Spleen (tissue), 11 donors: ENCODE data around the gene SLC7A5. TPM values are rescaled to one million over a fixed set of nuclear protein-coding genes. Genes with fewer than 3 reads are reported as not detected.

ENCODE experiments used
- DNase-seq: peaks from one replicate; pipeline ENCODE4 v3.0.0-alpha.2; 2020
- H3K27ac ChIP-seq, 8 donors: fragments of 200-600 bp; sonication (generic) in 7 of 8; 1 replicate in 4 of 8; 2 replicates in 4 of 8; pipeline versions ENCODE4 v1.5.0 to v1.8.0; 2016 to 2021; ENCODE audit warnings: inconsistent platforms in 4 of 8, mild to moderate bottlenecking in 4 of 8, moderate library complexity in 1 of 8
- H3K27me3 ChIP-seq, 7 donors: fragments of 200-600 bp; sonication (generic) in 6 of 7; replicated peaks in 1 of 7; 1 replicate in 4 of 7; 2 replicates in 3 of 7; pipeline versions ENCODE4 v1.5.0 to v1.8.0; 2016 to 2021; ENCODE audit warnings: inconsistent platforms in 3 of 7, mild to moderate bottlenecking in 1 of 7
- H3K36me3 ChIP-seq, 6 donors: fragments of 200-600 bp; sonication (generic) in 5 of 6; 1 replicate in 4 of 6; 2 replicates in 2 of 6; pipeline versions ENCODE4 v1.5.0 to v1.8.0; 2016 to 2021; ENCODE audit warnings: inconsistent platforms in 2 of 6
- H3K4me1 ChIP-seq, 6 donors: fragments of 200-600 bp; sonication (generic) in 5 of 6; 1 replicate in 3 of 6; 2 replicates in 3 of 6; pipeline versions ENCODE4 v1.5.0 to v1.8.0; 2016 to 2021; ENCODE audit warnings: inconsistent platforms in 3 of 6
- H3K4me3 ChIP-seq, 8 donors: fragments of 200-600 bp; sonication (generic) in 7 of 8; 1 replicate in 4 of 8; 2 replicates in 4 of 8; pipeline versions ENCODE4 v1.5.0 to v1.8.0; 2016 to 2021; ENCODE audit warnings: inconsistent platforms in 4 of 8, mild to moderate bottlenecking in 4 of 8, moderate library complexity in 2 of 8
- H3K9me3 ChIP-seq, 8 donors: fragments of 200-600 bp; sonication (generic) in 7 of 8; 1 replicate in 4 of 8; 2 replicates in 4 of 8; pipeline versions ENCODE4 v1.5.0 to v1.8.0; 2016 to 2021; ENCODE audit warnings: inconsistent platforms in 4 of 8
- POLR2A ChIP-seq, 3 donors: fragments of 450-650 bp; IDR thresholded peaks; one replicate each; pipeline ENCODE4 v1.5.1; 2017; ENCODE audit warnings: antibody characterized with exemption in 3 of 3, mild to moderate bottlenecking in 1 of 3
- POLR2AphosphoS5 ChIP-seq, 3 donors: sonication (generic); formaldehyde crosslinking; IDR thresholded peaks; one replicate each; pipeline ENCODE4 v1.5.1; 2017; ENCODE audit warnings: antibody characterized with exemption in 3 of 3
- WGBS, 5 donors: extraction: QIAGEN DNeasy Blood & Tissue Kit in 3 of 5; methylation state at CpG; one replicate each; pipeline versions ENCODE4 v1.1.5 to v1.1.7; 2013 to 2018; 5-methylcytosine and 5-hydroxymethylcytosine counted together
- intact Hi-C: fragments of 100-400 bp; cut with DNase I; formaldehyde crosslinking; loops from one replicate; pipeline ENCODE4 v1.15.0; 2023; ENCODE audit warnings: low total_unique reads
- polyA plus RNA-seq, 3 donors: library from polyadenylated mRNA; stranded (reverse); fragments of 200-250 nt; gene quantifications; one replicate each; pipeline ENCODE4 v1.2.1, GENCODE V29; 2013
- total RNA-seq, 7 donors: library from RNA; depleted of rRNA in 3 of 7; stranded (reverse); fragments of >200 nt in 3 of 7; fragmentation: NEBNext Ultra II Directional in 4 of 7; extraction: Animal tissue kit (Norgen Biotek cat#: 25700) in 4 of 7; gene quantifications; one replicate each; pipeline versions ENCODE4 v1.1.0 to v1.2.1, GENCODE V29; 2016 to 2021
- TF ChIP-seq, protein P1 (sequence below), 11 experiments: fragments of 200-600 bp in 7 of 11; fragments of 450-650 bp in 4 of 11; sonication (generic) in 4 of 11; IDR thresholded peaks in 8 of 11; conservative IDR thresholded peaks in 3 of 11; 1 replicate in 7 of 11; 2 replicates in 4 of 11; pipeline versions ENCODE4 v1.4.0 to v1.8.0; 2016 to 2021; ENCODE audit warnings: antibody characterized with exemption in 11 of 11, inconsistent platforms in 4 of 11, mild to moderate bottlenecking in 1 of 11
- donor health status: healthy with polysubstance abuse.
- donor health status: DM: no; HTN: no; CAD: no; lungs with moderate emphysema.
- donor health status: DM: no; HTN: no; CAD: no.
- donor health status: Bipolar disorder and iron deficiency.
- donor health status: healthy.
- donor health status: DM: no; HTN: no; CAD: no.
- donor health status: DM: yes; HTN: yes; CAD: no.

SLC7A5 gene
- total and polyA plus RNA-seq, 10 donors = 2.5 to 30.6 (median 17.0) TPM

DNA sequence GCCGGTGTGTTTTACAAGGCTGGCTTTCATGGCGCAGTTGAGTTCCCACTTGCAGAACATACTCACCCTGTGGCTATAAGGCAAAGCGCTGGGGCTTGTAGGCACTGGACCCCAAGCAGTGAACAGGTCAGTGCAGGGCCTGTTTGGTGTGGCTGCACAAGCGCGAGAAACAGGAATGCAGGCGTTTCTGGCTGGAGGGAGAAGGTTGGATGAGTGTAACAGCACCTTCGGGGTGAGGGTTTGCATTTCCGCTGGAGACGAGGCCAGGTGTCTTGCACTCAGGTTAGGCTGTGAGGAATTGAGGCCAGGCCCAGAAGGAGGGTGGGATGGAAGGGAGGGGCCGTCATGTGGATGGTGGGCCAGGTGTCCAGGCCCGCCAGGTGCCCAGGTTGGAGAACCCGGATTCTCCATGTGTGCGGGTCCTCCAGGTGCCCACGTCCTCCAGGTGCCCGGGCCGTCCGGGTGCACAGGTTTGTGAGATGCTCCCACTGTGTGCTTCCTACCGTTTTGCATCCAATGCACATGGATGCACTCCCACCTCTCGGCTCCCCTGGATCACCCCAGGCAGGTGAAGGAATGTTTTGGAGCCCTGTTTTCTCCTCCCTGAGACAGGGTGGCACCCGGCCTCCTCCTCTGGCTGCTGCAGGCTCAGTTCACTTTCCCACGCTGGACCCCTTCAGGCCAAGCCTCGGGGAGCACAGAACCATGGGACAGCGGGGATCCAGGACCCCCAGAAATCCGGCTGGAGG is 46.0 kb downstream of the SLC7A5 start:
- Histone ChIP-seq H3K27me3 (peaks cover 0 to 19% (median 0%) of the 10 kb centered on the region in 7 donors), H3K4me3 (no peak overlapping the region), H3K36me3 (no peaks in the 10 kb centered on the region), H3K27ac (no peak overlapping the region), H3K9me3 (peaks cover 0 to 6% (median 4%) of the 10 kb centered on the region in 8 donors), H3K4me1 (peaks cover 0 to 5% (median 0%) of the 10 kb centered on the region in 6 donors)
- intact Hi-C loops = no loop called here
- no peak for DNase-seq
- TF ChIP-seq POLR2A (IDR thresholded peaks at IDR 0.05) = no peak
- TF ChIP-seq, protein P1, sequence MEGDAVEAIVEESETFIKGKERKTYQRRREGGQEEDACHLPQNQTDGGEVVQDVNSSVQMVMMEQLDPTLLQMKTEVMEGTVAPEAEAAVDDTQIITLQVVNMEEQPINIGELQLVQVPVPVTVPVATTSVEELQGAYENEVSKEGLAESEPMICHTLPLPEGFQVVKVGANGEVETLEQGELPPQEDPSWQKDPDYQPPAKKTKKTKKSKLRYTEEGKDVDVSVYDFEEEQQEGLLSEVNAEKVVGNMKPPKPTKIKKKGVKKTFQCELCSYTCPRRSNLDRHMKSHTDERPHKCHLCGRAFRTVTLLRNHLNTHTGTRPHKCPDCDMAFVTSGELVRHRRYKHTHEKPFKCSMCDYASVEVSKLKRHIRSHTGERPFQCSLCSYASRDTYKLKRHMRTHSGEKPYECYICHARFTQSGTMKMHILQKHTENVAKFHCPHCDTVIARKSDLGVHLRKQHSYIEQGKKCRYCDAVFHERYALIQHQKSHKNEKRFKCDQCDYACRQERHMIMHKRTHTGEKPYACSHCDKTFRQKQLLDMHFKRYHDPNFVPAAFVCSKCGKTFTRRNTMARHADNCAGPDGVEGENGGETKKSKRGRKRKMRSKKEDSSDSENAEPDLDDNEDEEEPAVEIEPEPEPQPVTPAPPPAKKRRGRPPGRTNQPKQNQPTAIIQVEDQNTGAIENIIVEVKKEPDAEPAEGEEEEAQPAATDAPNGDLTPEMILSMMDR (IDR thresholded peaks at IDR 0.05 in 8 of 11, conservative IDR thresholded peaks at IDR 0.05 in 3 of 11) = no peak
- no peak for TF ChIP-seq POLR2AphosphoS5 (IDR thresholded peaks at IDR 0.05)
- 85 to 92% (median 91%) methylated on average over 16 to 24 of the region's 24 CpGs for WGBS, 5 donors

DNA sequence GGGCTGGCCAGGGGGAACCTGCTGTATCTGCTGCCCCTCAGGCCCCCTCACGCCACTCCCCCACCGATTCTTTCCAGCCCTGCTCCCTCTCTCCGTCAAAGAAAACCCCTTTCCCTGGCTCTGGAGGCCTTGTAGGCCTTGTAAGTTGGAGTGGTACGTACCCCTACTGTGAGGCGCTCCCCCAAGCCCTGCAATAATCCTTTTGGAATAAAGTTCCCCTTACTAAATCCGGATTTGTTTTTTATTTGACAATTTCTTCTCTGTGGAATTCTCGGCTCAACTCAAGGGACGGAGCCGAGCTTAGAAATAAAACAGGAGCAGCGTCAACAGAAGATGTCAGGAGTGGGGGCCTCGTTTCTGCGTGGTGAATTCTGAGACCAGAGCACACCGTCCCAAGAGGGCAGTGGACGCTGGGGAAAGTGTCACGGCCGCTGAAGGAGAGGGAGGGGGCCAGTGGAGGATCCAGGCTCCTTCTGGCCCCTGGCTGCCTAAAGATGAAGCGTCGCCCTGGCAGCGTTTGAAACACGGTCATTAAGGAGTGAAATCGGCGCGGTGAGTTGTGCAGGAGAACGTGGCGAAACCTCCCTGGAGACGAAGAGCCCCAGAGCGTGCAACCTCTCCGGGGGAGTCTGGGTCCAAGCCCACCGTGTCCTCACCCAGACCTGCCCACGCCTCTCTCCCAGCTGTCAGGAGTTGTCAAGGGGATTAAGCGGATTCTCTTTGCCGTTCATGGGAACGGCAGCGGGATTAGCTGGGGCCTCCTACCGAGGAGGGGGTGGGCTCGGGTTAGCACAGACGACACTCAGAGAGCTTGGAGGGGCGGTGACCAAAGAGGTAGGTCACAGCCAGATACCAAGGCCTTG is 47.0 kb downstream of the SLC7A5 start:
- H3K4me3 ChIP-seq = no peak overlapping the region
- intact Hi-C loops = no loop called here
- no peak for TF ChIP-seq POLR2A (IDR thresholded peaks at IDR 0.05)
- TF ChIP-seq, protein P1 (IDR thresholded peaks at IDR 0.05 in 8 of 11, conservative IDR thresholded peaks at IDR 0.05 in 3 of 11) = no peak
- no peak for TF ChIP-seq POLR2AphosphoS5 (IDR thresholded peaks at IDR 0.05)
- H3K27ac ChIP-seq = no peak overlapping the region
- no peaks in the 10 kb centered on the region for H3K36me3 ChIP-seq
- H3K27me3 ChIP-seq = peaks cover 0 to 19% (median 0%) of the 10 kb centered on the region in 7 donors
- 81 to 86% (median 84%) methylated on average over 38 of the region's 38 CpGs for WGBS, 5 donors
- peaks cover 2 to 16% (median 14%) of the 10 kb centered on the region in 8 donors for H3K9me3 ChIP-seq
- DNase-seq = no peak
- H3K4me1 ChIP-seq = peaks cover 0 to 5% (median 0%) of the 10 kb centered on the region in 6 donors

DNA sequence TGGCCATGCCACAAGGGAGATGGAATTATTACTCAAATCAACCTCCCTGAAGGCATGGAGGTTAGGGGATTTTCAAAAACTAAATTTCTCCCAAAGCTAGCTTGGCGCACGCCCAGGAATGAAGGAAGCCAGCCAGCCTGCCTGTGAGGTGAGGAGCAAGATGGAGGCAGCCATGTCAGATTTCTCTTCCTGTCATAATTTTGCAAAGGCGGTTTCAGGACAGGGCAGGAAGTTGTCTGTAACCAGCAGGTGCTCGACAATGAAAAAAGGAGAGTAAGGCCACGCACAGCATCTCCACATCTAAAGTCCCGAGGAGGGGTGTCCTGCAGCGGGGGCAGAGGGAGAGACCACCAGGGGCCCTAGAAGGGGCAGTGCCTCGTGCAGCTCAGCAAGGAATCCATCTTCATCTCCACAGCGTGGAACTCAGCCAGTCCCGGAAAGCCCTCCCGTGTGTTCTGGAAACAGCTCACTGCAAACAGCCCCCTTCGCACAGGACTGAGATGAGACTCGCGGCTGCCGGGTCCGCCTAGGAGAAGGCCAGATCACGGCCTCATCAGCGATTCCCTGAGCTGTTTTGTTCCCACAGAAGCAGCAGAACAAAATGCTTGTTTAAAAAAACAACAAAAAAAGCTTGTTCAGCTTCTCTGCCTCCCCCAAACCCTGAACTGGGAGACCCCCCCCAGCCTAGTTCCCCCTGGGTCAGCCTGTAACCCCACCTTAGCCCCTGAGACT is 47.8 kb downstream of the SLC7A5 start:
- WGBS, 5 donors = 40 to 53% (median 42%) methylated on average over 14 to 18 of the region's 18 CpGs
- intact Hi-C loops = no loop called here
- peaks cover 0 to 6% (median 0%) of the 10 kb centered on the region in 6 donors for H3K4me1 ChIP-seq
- no peak for TF ChIP-seq POLR2A (IDR thresholded peaks at IDR 0.05)
- TF ChIP-seq POLR2AphosphoS5 (IDR thresholded peaks at IDR 0.05) = no peak
- TF ChIP-seq, protein P1 (IDR thresholded peaks at IDR 0.05 in 8 of 11, conservative IDR thresholded peaks at IDR 0.05 in 3 of 11) = no peak
- peaks cover 3 to 24% (median 22%) of the 10 kb centered on the region in 8 donors for H3K9me3 ChIP-seq
- no peak overlapping the region for H3K27ac ChIP-seq
- H3K36me3 ChIP-seq = no peaks in the 10 kb centered on the region
- no peak overlapping the region for H3K4me3 ChIP-seq
- peaks cover 0 to 19% (median 0%) of the 10 kb centered on the region in 7 donors for H3K27me3 ChIP-seq
- DNase-seq = no peak
